Gastroesophageal sphincter (tissue), 3 donors: ENCODE measurements around the gene CCDC40.

Source experiments
- CTCF ChIP-seq, 4 experiments: fragments of 200-600 bp in 2 of 4; fragments of 450-650 bp in 2 of 4; sonication (generic) in 1 of 4; IDR thresholded peaks; one replicate each; pipeline ENCODE4 v1.5.1; 2017 to 2019; ENCODE audit warnings: antibody characterized with exemption in 4 of 4, mild to moderate bottlenecking in 2 of 4, moderate library complexity in 2 of 4
- EP300 ChIP-seq: sonication (generic); formaldehyde crosslinking; IDR thresholded peaks from one replicate; pipeline ENCODE4 v1.6.1; 2017; ENCODE audit warnings: antibody characterized with exemption, mild to moderate bottlenecking
- POLR2A ChIP-seq, 2 donors: fragments of 450-650 bp; IDR thresholded peaks; one replicate each; pipeline ENCODE4 v1.6.1; 2017; ENCODE audit warnings: antibody characterized with exemption in 2 of 2, mild to moderate bottlenecking in 2 of 2, moderate library complexity in 1 of 2

DNA sequence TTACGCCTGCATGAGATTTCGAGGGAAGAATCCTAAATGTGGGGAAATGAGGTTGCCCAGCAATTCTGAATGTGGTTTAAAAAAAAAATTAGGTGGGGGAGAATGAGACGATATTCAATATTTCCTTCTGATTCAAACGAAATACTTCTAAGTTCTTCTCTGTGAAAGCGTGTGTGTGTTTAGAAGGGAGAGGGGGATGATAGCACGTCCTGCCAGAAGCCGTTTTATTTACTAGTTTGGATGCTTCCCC, 48.6 kb upstream of the CCDC40 start:
- TF ChIP-seq CTCF (IDR thresholded peaks at IDR 0.05) (no peak), POLR2A (IDR thresholded peaks at IDR 0.05) (no peak), EP300 (no peak)
